ENCODE data around the gene TOP1.

The TOP1 gene

DNA sequence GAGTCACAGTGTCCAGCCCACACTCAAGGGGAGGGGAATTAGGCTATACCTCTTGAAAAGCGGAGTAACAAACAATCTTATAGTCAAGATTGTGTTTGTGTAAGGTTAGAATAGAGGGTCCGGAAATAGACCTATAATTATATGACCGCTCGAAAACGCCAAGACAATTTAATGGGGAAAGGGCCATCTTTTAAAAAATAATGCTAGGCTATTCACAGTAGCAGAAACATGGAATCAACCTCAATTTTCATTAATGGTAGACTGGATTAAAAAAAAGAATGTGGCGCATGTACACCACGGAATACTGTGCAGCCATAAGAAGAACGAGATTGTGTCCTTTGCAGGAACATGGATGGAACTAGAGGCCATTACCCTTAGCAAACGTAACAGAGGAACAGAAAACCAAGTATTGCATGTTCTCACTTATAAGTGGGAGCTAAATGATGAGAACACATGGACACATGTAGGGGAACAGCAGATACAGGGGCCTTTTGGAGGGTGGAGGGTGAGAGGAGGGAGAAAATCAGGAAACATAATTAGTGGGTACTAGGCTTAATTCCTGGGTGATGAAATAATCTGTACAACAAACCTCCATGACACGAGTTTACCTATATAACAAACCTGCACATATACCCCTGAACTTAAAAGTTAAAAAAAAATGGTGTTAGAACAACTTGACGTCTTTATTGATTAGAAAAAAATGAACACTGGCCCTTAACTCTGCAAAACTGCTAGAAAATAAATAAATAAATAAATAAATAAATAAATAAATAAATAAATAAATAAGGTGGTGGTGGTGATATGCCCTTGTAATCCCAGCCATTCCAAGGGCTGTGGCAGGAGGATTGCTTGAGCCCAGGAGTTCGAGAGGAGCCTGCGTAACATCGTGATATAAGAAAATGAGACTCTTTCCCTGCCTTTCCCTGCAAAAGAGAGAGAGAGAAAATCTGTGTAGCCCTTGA, 30.3 kb downstream of the TOP1 start:
- DNase-seq (ENCODE audit: low read depth), result no peak

GRCh38 chr20:41061155-41061554, 32.5 kb downstream of the TOP1 start:
- DNase-seq (ENCODE audit: low read depth), result no peak

- no peak for DNase-seq (ENCODE audit: low read depth)
Measured at GRCh38 chr20:41063442-41063841, 34.8 kb downstream of the TOP1 start.

DNA sequence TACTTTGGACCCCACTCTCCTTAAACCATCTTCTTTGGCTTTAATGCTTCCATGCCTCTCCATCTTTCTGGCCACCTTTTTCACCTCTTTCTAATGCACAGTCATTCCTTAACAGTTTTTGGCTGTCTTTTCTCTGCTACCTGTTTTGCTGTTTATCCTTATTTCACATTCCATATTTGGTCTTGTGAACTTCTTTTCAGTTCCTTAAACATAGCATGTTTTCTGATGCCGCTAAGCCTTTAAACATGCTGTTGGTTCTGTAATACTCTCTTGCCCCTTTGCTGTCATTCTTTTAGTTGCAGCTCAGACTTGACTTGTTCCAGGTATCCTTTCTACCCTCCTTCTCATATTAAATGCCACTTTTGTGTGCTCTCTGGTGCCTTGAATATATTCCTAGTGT, 35.8 kb downstream of the TOP1 start:
- no peak for DNase-seq (ENCODE audit: low read depth)

- DNase-seq (ENCODE audit: low read depth), result no peak
Measured at GRCh38 chr20:41065716-41066115, 37.1 kb downstream of the TOP1 start.

- no peak for DNase-seq (ENCODE audit: low read depth)
Measured at GRCh38 chr20:41068806-41069205, 40.2 kb downstream of the TOP1 start.

DNA sequence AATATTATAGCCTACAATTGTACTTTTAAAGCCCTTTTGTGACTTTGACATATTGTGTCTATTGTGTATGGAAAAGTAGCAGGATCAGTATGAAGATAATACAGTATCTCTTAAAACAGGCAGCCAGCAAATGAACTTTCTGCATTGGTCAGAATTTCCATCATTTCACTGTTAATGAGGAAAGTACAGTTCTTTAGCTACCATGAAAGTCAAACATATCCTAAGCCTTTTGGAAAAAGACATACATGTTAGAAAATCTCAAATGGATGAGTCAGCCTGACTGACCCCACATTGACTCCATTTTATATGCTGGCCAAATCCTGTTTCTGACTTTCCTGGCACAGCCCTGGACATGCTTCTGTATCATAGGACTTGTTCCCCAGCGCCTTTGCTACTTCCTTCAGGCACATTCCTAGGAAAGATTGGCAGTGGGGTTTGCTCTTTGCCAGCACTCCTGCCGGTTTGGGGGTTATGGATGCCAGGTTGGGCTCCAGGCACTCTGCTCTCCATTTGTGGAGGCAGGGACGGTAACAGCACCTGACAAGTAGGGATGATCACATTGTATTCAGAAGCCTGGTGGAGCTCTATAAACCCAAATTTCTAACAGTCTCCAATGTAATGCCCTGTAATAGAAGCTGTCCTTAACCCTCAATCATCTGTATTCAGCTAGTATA, 43.7 kb downstream of the TOP1 start:
- no peak for DNase-seq (ENCODE audit: low read depth)

GRCh38 chr20:41072915-41073314, 44.3 kb downstream of the TOP1 start:
- no peak for DNase-seq (ENCODE audit: low read depth)

DNA sequence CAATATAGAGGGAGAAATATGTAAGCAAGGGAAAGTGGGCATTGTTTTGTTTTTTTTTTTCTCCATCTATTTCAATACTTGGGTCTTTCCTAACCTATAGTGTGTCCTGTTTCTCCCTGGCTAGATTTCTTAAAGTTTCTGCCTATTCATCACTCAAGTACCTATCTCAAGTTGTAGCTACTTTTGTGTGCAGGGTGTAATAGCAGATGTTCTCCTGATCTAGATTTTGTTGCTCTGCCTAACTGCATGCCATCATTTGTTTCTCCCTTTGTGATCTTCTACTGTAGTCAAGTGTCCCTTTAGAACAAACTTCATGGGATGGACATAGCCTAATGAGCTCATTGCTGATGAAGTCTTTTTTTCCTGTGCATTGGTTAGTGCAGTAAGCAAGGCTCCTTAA, 45.8 kb downstream of the TOP1 start:
- DNase-seq (ENCODE audit: low read depth), result no peak

- DNase-seq (ENCODE audit: low read depth), result no peak
Measured at GRCh38 chr20:41076776-41077175, 48.2 kb downstream of the TOP1 start.

GRCh38 chr20:41078329-41078728, 49.7 kb downstream of the TOP1 start:
- no peak for DNase-seq (ENCODE audit: low read depth)

DNA sequence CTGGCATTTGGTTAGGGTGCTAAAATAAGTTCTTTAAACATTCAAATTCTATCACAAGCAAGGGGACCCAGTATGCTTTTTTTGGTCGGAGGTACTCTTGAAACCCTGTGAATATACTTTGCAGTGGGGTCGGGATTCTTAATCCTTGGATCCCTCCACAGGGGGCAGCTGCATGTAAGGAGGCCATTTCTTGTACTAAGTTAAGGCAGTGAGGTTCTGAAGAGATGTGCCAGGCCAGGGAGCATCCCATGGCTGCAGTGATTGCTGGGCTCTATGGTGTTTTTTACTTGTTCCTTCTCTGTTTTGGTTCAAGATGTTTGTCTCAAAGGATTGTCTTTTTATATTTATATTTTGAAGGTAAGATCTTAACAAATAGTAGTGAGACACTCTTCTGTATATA, 50.4 kb downstream of the TOP1 start:
- DNase-seq (ENCODE audit: low read depth), result no peak

GRCh38 chr20:41080866-41081265, 52.2 kb downstream of the TOP1 start:
- DNase-seq (ENCODE audit: low read depth), result no peak

GRCh38 chr20:41081276-41081814, 52.7 kb downstream of the TOP1 start:
- DNase-seq (ENCODE audit: low read depth), result no peak

GRCh38 chr20:41082306-41082705, 53.7 kb downstream of the TOP1 start:
- no peak for DNase-seq (ENCODE audit: low read depth)

- DNase-seq (ENCODE audit: low read depth), result no peak
Measured at GRCh38 chr20:41085606-41086005, 57.0 kb downstream of the TOP1 start.

DNA sequence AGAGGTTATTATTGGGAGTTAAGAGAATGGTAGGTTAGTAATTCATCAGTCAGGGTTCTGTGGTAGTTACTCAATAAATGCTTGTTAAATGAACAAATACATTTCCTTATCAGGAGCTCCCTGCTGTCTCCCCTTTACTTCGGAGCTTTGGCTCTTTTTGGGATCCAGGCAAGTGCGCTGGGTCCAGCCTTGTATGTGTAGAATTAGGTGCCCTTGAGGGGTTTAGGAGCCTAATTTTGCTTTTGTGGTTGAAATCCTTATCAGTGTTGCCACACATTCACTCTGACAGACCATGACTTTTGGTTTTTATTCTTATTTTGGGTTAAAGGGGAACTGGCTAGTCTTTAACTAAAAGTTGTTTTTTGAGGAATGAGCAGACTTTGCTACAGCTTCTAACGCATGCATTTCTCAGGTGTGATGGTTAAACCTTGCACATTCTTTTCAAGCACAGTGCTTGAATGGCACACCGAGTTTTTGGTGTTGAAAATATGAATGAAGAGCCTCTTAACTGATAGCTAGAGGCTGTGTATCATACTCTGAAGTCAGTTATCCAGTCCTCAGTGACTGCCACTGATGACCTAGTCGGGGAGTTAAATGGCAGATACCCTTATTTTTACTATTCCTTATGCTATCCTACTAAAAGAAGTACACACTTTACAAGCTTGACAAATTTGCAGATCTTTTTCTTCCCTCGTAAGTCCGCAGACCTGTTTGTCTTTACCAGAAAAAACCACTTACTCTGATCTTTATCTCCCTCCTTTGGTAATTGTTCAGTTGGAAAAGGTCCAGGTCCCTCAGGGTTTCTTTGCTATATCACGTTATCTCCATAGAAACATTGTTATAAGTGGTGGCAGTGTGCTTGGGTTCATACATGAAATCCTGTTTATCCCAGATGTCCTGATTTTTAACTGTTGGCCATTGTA, 58.0 kb downstream of the TOP1 start:
- no peak for DNase-seq (ENCODE audit: low read depth)

- no peak for DNase-seq (ENCODE audit: low read depth)
Measured at GRCh38 chr20:41087325-41087685, 58.7 kb downstream of the TOP1 start.

DNA sequence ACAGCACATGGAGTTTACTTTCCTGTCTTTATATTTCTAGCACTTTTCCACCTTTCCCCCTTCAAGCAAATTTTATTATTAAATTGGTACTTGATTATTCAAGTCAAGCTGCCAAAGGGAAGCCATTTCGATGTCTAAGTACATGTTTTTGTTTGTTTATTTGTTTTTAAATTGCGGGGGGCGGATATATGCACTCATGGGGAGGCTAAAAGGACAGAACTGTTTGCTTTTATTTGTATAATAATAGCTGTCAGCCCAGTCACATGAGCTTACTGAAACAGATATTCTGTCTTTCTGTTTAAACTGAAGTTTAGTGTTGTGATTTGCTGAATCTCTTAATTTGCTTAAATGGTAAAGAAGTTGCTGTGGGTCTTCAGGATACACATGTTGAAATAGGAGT, 59.2 kb downstream of the TOP1 start:
- no peak for DNase-seq (ENCODE audit: low read depth)

GRCh38 chr20:41089555-41089954, 60.9 kb downstream of the TOP1 start:
- no peak for DNase-seq (ENCODE audit: low read depth)

- DNase-seq (ENCODE audit: low read depth), result no peak
Measured at GRCh38 chr20:41091927-41092326, 63.3 kb downstream of the TOP1 start.

Data from activated T-cell treated with anti-CD3 and anti-CD28 coated beads for 1 hour (primary cell).